Neural progenitor cell (in vitro differentiated cells): ENCODE measurements around the gene CDS1. TPM values are rescaled to one million over a fixed set of nuclear protein-coding genes. Genes with fewer than 3 reads are reported as not detected.

Experiments used
- DNase-seq: peaks from one replicate; pipeline ENCODE4 v3.0.0-alpha.2; 2016; ENCODE audit warnings: low spot score
- H2AFZ ChIP-seq: fragments of 200-600 bp; sonication (generic); replicated peaks from 2 replicates; pipeline ENCODE4 v1.6.1; 2016; ENCODE audit warnings: antibody characterized with exemption
- H3F3A ChIP-seq: fragments of 200-600 bp; sonication (generic); 2 replicates; pipeline ENCODE4 v1.6.1; 2016; ENCODE audit warnings: antibody characterized with exemption, low read depth
- H3K27ac ChIP-seq: fragments of 200-600 bp; sonication (generic); 2 replicates; pipeline ENCODE4 v1.5.1; 2016; ENCODE audit warnings: mild to moderate bottlenecking
- H3K27me3 ChIP-seq: fragments of 200-600 bp; sonication (generic); 2 replicates; pipeline ENCODE4 v1.6.1; 2016; ENCODE audit warnings: mild to moderate bottlenecking, moderate library complexity
- H3K36me3 ChIP-seq: fragments of 200-600 bp; sonication (generic); 2 replicates; pipeline ENCODE4 v1.5.1; 2016
- H3K4me1 ChIP-seq: fragments of 200-600 bp; sonication (generic); 2 replicates; pipeline ENCODE4 v1.6.1; 2016; ENCODE audit warnings: mixed run types
- H3K4me2 ChIP-seq: fragments of 200-600 bp; sonication (generic); 2 replicates; pipeline ENCODE4 v1.6.1; 2016
- H3K4me3 ChIP-seq: fragments of 200-600 bp; sonication (generic); 2 replicates; pipeline ENCODE4 v1.5.1; 2016
- H3K79me2 ChIP-seq: fragments of 200-600 bp; sonication (generic); 2 replicates; pipeline ENCODE4 v1.6.1; 2016; ENCODE audit warnings: low read depth
- H3K9ac ChIP-seq: fragments of 200-600 bp; sonication (generic); 2 replicates; pipeline ENCODE4 v1.6.1; 2016
- H3K9me3 ChIP-seq: fragments of 200-600 bp; sonication (generic); 2 replicates; pipeline ENCODE4 v1.5.1; 2016; ENCODE audit warnings: low read depth
- H4K20me1 ChIP-seq: fragments of 200-600 bp; sonication (generic); 2 replicates; pipeline ENCODE4 v1.6.1; 2016; ENCODE audit warnings: low read depth
- H3K27ac Mint-ChIP-seq: 3 replicates; pipeline ENCODE4 v1.8.0; 2021; ENCODE audit warnings: mixed read lengths
- H3K27me3 Mint-ChIP-seq: 2 replicates; pipeline ENCODE4 v1.8.0; 2022; ENCODE audit warnings: low read depth, mild to moderate bottlenecking, inconsistent platforms, moderate library complexity, mixed read lengths; ENCODE audit not compliant: insufficient read depth
- H3K36me3 Mint-ChIP-seq: 3 replicates; pipeline ENCODE4 v1.8.0; 2021; ENCODE audit warnings: mixed read lengths
- H3K4me1 Mint-ChIP-seq: 3 replicates; pipeline ENCODE4 v1.8.0; 2021; ENCODE audit warnings: mixed read lengths
- H3K4me3 Mint-ChIP-seq: 3 replicates; pipeline ENCODE4 v1.8.0; 2021; ENCODE audit warnings: mild to moderate bottlenecking, moderate library complexity, mixed read lengths
- H3K9me3 Mint-ChIP-seq: 3 replicates; pipeline ENCODE4 v1.8.0; 2020; ENCODE audit warnings: mixed read lengths
- EZH2 ChIP-seq: fragments of 200-600 bp; sonication (generic); IDR thresholded peaks from 2 replicates; pipeline ENCODE4 v1.6.1; 2017; ENCODE audit warnings: antibody characterized with exemption, mild to moderate bottlenecking, moderate library complexity
- EZH2phosphoT487 ChIP-seq: fragments of 200-600 bp; sonication (generic); IDR thresholded peaks from 2 replicates; pipeline ENCODE4 v1.6.1; 2017; ENCODE audit warnings: antibody characterized with exemption
- total RNA-seq: library from RNA; depleted of rRNA; stranded (reverse); fragments of >200 nt; gene quantifications from 2 replicates; pipeline ENCODE4 v1.2.3, GENCODE V29; 2015; ENCODE audit warnings: low replicate concordance
- TF ChIP-seq, protein P1 (sequence below): fragments of 200-600 bp; sonication (generic); IDR thresholded peaks from 2 replicates; pipeline ENCODE4 v1.5.1; 2017; ENCODE audit warnings: antibody characterized with exemption, mild to moderate bottlenecking

Gene CDS1
- total RNA-seq, 1 donor from 2014 or later, result 2.8 TPM

DNA sequence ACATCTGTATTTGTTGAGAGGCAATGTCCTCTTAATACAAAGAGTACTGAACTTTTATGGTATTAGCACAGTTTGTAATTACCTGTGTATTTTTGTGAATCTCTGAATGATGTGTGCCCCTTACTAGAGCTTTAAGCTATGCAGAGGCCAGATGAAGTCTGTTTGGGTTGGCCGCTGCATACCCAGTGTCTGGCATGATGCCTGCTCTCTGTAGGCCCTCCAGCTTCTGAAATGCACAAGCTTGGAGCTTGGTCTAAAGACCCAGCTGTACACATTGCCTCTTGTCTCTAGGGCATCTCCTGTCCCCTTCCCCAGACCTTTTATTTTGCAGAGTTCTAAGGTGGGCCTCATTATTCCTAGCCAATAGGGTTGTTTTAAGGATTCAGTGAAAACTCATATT, 68.6 kb downstream of the CDS1 start:
- H3K9ac ChIP-seq, result no peak overlapping the region
- H3K36me3 Mint-ChIP-seq, result peaks cover 6% of the 10 kb centered on the region
- H3K27me3 ChIP-seq, result no peaks in the 10 kb centered on the region
- peaks cover 12% of the 10 kb centered on the region for H3F3A ChIP-seq
- H3K27me3 Mint-ChIP-seq, result peaks cover 2% of the 10 kb centered on the region
- H3K4me3 ChIP-seq, result no peak overlapping the region
- no peak overlapping the region for H3K4me2 ChIP-seq
- H2AFZ ChIP-seq, result no peak overlapping the region
- no peak for DNase-seq
- no peak for TF ChIP-seq EZH2
- TF ChIP-seq EZH2phosphoT487, result no peak
- TF ChIP-seq, protein P1, sequence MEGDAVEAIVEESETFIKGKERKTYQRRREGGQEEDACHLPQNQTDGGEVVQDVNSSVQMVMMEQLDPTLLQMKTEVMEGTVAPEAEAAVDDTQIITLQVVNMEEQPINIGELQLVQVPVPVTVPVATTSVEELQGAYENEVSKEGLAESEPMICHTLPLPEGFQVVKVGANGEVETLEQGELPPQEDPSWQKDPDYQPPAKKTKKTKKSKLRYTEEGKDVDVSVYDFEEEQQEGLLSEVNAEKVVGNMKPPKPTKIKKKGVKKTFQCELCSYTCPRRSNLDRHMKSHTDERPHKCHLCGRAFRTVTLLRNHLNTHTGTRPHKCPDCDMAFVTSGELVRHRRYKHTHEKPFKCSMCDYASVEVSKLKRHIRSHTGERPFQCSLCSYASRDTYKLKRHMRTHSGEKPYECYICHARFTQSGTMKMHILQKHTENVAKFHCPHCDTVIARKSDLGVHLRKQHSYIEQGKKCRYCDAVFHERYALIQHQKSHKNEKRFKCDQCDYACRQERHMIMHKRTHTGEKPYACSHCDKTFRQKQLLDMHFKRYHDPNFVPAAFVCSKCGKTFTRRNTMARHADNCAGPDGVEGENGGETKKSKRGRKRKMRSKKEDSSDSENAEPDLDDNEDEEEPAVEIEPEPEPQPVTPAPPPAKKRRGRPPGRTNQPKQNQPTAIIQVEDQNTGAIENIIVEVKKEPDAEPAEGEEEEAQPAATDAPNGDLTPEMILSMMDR, result no peak
- no peak overlapping the region for H3K27ac Mint-ChIP-seq
- peaks cover 28% of the 10 kb centered on the region for H3K4me1 ChIP-seq
- no peaks in the 10 kb centered on the region for H3K9me3 ChIP-seq
- no peak overlapping the region for H3K4me3 Mint-ChIP-seq
- peaks cover 2% of the 10 kb centered on the region for H3K9me3 Mint-ChIP-seq
- H3K79me2 ChIP-seq, result no peaks in the 10 kb centered on the region
- no peaks in the 10 kb centered on the region for H4K20me1 ChIP-seq
- H3K36me3 ChIP-seq, result no peaks in the 10 kb centered on the region
- H3K4me1 Mint-ChIP-seq, result peaks cover 39% of the 10 kb centered on the region
- no peak overlapping the region for H3K27ac ChIP-seq

DNA sequence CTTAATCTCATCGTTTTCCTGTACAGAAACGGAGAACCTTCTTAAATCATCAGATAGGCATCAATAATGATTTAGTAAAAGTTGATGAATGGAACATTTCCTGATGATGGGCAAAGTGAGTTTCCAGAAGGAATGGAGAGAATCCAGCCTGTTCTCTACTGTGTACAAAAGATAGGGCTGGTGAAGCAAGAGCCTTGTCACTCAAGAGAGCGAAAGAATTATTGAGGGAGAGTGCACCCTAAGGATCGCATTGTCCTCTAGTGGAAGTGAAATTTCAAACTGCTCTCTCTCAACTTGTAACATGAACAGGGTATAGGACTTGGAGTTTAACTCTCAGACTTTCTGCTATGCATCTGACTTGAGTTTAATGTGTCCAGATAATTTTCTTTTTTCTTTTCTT, 69.6 kb downstream of the CDS1 start:
- Histone ChIP-seq H3K4me1 (peaks cover 18% of the 10 kb centered on the region), H3K9ac (no peak overlapping the region), H3K4me2 (no peak overlapping the region), H3K4me3 (no peak overlapping the region), H3K9me3 (peaks cover 5% of the 10 kb centered on the region), H4K20me1 (no peaks in the 10 kb centered on the region), H3K27me3 (no peaks in the 10 kb centered on the region), H3K27ac (no peak overlapping the region), H3K36me3 (no peaks in the 10 kb centered on the region), H3K79me2 (no peaks in the 10 kb centered on the region), H2AFZ (no peak overlapping the region), H3F3A (peaks cover 7% of the 10 kb centered on the region)
- H3K4me3 Mint-ChIP-seq, result no peak overlapping the region
- DNase-seq, result no peak
- peaks cover 29% of the 10 kb centered on the region for H3K4me1 Mint-ChIP-seq
- TF ChIP-seq, protein P1, result no peak
- TF ChIP-seq EZH2 (no peak), EZH2phosphoT487 (no peak)
- no peak overlapping the region for H3K27ac Mint-ChIP-seq
- H3K36me3 Mint-ChIP-seq, result peaks cover 12% of the 10 kb centered on the region
- peaks cover 10% of the 10 kb centered on the region for H3K9me3 Mint-ChIP-seq
- H3K27me3 Mint-ChIP-seq, result peaks cover 4% of the 10 kb centered on the region

DNA sequence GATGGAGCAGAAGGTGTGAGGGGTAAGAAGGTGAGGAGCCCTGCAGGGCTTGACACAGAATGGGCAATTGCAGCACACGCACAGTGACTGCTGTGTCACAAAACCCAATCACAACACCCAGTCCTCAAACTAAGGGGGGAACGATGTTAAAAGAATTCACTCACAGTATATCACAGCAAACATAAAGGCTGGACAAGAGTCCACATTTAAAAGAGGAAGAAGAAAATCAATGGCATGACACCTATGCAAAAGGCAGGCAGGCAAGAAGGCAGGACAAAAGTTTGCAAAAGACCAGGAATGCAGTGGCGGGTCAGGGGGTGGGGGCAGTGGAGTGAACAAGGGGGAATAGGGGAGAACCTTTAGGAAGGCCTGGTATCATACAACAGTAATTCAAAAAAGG, 77.7 kb downstream of the CDS1 start:
- TF ChIP-seq EZH2, result no peak
- TF ChIP-seq, protein P1, result no peak
- TF ChIP-seq EZH2phosphoT487, result no peak

More for the DNA sequence above, 77.7 kb downstream of the CDS1 start:
- H3K27me3 Mint-ChIP-seq, result peaks cover 11% of the 10 kb centered on the region
- H3K4me3 Mint-ChIP-seq, result no peak overlapping the region
- peaks cover 6% of the 10 kb centered on the region for H3K4me1 Mint-ChIP-seq
- no peaks in the 10 kb centered on the region for H3K27me3 ChIP-seq
- no peaks in the 10 kb centered on the region for H3K79me2 ChIP-seq
- no peak overlapping the region for H3K27ac ChIP-seq
- H3K9ac ChIP-seq, result no peak overlapping the region
- DNase-seq, result no peak
- no peak overlapping the region for H3K4me3 ChIP-seq
- peak overlapping the region; percentile 18 for H3K27ac Mint-ChIP-seq
- H2AFZ ChIP-seq, result no peak overlapping the region
- peaks cover 10% of the 10 kb centered on the region for H3K9me3 ChIP-seq
- H3K9me3 Mint-ChIP-seq, result peaks cover 25% of the 10 kb centered on the region
- no peaks in the 10 kb centered on the region for H3K36me3 ChIP-seq
- H3F3A ChIP-seq, result no peaks in the 10 kb centered on the region
- no peak overlapping the region for H3K4me2 ChIP-seq
- no peaks in the 10 kb centered on the region for H3K4me1 ChIP-seq
- no peaks in the 10 kb centered on the region for H4K20me1 ChIP-seq
- H3K36me3 Mint-ChIP-seq, result peaks cover 22% of the 10 kb centered on the region
